ENCODE data around the gene PLEKHA6.

- TF ChIP-seq POLR2A (IDR thresholded peaks at IDR 0.05; ENCODE audit: low read depth, low read length): no peak
- no peak for TF ChIP-seq POLR2AphosphoS5 (IDR thresholded peaks at IDR 0.05; ENCODE audit: low read depth, low read length)
- TF ChIP-seq TAF1 (IDR thresholded peaks at IDR 0.05; ENCODE audit: low read depth, low read length): no peak
- TF ChIP-seq SPI1 (IDR thresholded peaks at IDR 0.05; ENCODE audit: low read depth, low read length): no peak
- TF ChIP-seq PAX5 (IDR thresholded peaks at IDR 0.05; ENCODE audit: insufficient read depth, low read length, severe bottlenecking): no peak
- TF ChIP-seq POU2F2 (IDR thresholded peaks at IDR 0.05; ENCODE audit: low read depth, low read length): no peak
Measured at GRCh38 chr1:204261266-204261665, 98.5 kb downstream of the PLEKHA6 start.

Measured in GM12891 (cell line).